CMK (cell line): ENCODE measurements around the gene ZNF839.
"Not testable (repeated sequence)": the region's sequence is repeated elsewhere in the genome, so short reads cannot be mapped to it uniquely, and the experiment has no call there.

Source experiments
- DNase-seq: peaks from one replicate; pipeline ENCODE4 v3.0.0-alpha.2; 2010; ENCODE audit warnings: low read depth

ZNF839 gene

DNA sequence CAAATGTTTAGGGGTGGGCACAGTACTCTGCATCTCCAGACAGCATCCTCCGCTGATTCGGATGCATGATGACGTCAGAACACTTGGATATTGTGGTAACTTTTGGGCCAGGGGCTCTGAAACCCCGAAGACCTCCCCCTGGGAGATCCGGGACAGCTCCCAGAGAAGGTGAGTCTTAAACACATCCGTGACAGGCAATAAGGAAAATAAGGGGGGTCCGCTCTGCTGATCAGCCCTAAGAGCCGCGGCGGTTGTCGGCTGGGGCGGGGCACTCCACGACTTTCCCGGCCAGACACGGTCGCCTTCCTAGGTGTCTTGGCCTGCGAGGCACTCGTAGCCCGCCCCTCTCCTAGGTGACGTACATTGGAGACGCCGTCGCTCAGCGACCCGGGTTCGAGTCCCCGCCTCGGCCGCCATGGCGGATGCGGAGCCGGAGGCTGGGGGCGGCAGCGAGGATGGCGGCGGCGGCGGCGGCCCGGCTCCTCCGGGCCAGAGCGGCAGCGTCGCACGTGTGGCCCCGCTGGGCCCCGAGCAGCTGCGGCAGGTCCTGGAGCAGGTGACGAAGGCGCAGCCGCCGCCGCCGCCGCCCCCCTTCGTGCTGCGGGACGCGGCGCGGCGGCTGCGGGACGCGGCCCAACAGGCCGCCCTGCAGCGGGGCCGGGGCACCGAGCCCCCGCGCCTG is at the start of gene ZNF839:
Gene ZNF839 (plus strand): TSS at position 396 of the 682 bp plus-strand sequence. CDS start 20 bp downstream, at position 416.
- DNase-seq = peak; percentile 55

DNA sequence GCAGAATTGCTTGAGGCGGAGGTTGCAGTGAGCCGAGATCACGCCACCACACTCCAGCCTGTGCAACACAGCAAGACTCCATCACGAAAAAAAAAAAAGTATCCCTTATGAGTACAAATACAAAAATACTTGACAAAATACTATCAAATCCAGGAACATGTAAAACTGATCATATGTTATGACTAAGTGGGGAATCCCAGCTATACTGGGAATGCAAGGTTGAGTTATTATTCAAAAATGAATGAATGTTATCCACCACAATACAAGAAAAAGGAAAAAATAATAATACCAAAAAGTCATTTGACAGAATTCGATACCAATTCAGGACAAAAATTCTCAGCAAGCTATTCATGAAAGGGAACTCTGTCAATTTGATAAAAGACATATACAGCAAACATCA is 47.2 kb upstream of the ZNF839 start:
- DNase-seq = no peak

DNA sequence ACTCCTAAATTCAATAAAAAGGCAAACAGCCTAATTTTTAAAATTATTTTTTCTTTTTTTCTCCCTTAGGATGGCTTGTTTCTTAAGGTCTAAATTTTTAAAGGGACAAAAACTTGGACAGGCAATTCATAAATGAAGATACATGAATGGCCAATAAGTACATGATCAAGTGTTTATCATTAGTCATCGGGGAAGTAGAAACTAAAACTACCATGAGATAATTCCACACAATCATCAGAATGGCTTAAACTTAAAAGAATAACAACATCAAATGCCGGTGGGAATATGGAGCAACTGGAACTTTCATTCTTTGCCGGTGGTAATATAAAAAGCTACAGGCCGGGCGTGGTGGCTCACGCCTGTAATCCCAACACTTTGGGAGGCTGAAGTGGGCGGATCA is 43.7 kb upstream of the ZNF839 start:
- no peak for DNase-seq

DNA sequence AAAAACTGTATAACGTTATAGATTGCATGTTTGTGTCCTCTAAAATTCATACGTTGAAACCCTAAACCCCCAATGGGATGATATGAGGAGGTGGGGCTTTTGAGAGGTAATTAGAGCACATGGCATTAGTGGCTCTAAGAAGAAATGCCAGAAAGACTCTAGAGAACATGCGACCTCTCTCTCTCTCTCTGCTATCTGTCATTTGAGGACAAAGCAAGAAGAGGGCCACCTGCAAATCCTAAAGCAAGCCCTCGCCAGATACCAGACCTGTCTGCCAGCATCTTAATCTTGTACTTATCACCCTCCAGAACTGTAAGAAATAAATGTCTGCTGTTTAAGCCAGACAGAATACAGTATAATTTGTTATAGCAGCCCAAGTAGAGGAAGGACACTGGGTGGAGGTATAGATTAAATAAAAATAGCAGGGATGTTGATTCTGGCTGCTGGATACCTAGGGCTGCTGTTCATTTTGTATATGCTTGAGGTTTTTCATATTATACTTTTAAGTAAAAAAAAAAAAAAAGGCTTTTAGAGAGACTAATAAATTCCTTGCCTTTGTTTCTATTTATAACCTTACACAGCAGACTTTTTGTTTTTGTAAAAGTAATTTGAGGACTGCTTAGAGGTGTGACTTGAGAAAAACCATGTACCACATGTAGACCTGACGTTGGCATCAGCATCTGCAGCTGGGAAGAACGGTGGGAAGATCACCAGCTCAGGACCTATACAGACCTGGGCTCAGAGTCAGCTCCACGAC is 41.5 kb upstream of the ZNF839 start:
- DNase-seq = no peak

DNA sequence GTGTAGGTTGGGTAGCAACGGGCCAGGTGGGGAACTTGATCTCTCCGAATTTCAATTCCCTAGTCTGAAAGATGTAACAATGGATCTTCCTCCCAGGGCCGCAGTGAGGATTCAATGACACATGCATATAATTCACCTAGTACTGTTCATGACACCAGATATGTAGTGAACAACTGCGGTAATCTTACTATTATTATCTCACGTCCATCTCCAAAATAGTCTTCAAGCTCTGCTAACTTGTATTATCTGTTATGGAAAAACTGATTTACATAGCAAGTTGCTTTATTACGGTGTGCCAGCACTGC is 41.0 kb upstream of the ZNF839 start:
- no peak for DNase-seq

DNA sequence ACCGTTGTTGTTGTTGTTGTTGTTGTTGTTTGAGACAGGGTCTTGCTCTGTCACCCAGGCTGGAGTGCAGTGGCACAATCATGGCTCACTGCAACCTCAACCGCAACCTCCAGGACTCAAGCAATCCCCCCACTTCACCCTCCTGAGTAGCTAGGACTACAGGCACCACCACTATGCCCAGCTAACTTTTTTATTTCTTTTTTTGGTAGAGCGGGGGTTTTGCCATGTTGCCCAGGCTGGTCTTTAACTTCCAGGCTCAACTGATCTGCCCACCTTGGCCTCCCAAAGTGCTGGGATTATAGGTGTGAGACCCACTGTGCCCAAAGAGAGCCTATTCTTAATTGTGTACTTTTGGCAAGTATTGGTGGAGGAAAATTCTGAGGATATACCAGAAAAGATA is 40.3 kb upstream of the ZNF839 start:
- DNase-seq = no peak

DNA sequence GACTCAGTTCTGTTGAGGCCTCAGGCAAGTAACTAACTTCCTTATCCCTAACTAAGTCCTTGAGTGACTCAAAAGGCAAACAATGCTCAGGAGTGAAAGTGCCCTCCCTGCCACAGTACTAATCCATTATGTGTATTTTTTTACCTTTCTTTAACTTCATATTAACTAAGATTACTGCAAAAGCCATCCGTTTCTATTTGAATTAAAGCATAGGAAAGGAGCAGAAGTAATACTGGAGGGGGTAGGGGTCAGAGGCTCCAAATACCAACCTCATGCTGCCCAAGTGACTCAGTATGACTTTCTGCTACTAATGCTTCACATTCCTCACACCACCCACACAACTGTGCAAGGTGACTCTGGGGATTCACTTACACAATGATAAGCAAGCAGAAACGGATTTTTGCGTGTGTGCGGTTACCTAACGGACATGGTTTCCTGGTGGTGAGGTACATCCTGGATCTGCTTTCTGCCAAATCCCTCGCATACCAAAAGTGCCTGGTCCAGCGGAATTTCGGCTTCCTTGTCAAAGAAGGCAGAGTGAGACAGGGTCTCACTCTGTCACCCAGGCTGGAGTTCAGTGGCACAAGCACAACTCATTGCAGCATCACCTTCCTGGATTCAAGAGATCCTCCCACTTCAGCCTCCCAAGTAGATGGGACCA is 39.7 kb upstream of the ZNF839 start:
- DNase-seq = no peak

DNA sequence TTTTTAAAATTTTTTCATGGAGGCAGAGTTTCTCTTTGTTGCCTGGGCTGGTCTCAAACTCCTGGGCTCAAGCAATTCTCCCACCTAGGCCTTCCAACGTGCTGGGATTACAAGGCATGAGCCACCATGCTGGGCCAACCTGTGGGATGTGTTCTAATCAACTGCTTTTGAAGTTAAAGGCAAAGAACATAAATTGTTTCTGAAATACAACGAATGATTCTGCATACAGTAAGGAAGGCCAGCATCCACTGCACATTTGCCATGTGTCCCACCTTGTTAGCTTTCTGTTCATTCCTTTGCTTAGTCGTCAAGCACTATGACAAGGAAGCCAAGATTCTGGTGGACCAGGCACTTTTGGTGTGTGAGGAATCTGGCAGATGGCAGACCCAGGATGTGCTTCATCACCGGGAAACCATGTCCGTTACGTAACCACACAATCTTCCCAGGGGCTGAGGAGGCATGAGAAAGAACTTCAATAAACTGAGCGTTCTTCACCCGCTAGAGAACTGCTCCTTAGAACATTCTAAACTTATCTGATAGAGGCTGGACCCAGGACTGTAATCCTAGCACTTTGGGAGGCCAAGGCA is 39.1 kb upstream of the ZNF839 start:
- no peak for DNase-seq

DNA sequence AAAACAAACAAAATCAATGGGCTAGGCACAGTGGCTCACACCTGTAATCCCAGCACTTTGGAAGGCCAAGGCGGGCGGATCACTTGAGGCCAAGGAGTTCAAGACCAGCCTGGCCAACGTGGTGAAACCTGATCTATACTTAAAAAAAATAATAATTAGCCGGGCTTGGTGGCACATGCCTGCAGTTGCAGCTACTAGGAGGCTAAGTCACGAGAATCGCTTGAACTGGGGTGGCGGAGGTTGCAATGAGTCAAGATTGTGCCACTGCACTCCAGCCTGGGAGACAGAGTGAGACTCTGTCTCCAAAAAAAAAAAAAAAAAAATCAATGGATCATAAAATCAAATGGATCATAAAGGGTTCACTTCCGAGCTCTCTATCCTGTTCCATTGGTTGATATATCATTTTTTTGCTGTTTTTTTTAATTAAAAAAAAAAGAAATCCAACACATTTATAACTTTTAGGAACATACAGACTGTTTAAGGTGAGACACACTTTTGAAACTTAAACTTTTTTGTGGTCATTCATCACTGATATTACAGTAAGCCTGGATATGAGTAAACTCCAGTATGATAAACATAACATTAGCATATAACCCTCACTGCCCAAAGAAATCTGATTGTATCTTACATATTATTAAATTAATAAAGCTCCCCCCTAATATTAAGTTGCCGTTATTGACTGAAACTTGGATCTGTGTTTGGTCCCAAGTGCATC is 36.6 kb upstream of the ZNF839 start:
- no peak for DNase-seq

DNA sequence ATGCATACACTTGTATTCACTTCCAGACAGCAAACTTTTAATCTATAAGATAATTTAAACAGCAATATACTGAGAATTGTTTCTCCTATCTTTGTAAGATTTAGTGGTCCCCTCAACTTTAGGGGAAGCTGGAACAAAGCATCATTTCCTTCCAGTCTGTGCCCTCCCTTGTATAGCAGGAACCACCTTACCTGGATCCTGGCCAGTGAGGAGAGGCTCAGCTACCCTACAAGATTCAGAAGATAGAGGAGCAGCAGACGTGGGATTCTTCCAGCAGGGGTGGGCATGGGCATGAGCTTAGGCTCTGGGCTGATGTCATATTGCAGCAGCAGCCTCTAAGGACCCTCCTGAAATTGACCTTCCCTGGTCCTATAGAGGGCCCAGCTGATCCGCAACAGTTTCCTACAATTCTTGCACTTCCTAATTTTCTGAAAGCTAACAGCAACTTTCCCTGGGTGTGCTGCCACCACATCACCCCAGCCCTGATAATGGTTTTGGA is 35.9 kb upstream of the ZNF839 start:
- DNase-seq = no peak

DNA sequence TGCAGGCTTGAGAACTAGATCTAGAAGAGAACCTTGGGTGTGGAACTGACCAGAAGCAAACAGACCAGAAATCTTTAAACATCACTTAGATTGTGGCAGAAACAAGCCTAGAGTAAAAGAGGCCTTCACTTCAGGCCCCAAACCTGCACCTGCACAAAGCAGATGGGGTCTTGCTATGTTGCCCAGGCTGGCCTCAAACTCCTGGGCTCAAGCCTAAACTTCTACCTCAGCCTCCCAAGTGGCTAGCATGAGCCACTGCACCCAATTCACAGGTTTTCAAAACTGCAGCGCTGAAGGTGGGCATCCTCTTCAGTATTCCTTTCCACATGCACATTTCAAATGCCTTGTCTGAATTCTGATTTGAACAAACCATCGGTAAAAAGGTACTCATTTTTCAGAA is 34.4 kb upstream of the ZNF839 start:
- DNase-seq = no peak

DNA sequence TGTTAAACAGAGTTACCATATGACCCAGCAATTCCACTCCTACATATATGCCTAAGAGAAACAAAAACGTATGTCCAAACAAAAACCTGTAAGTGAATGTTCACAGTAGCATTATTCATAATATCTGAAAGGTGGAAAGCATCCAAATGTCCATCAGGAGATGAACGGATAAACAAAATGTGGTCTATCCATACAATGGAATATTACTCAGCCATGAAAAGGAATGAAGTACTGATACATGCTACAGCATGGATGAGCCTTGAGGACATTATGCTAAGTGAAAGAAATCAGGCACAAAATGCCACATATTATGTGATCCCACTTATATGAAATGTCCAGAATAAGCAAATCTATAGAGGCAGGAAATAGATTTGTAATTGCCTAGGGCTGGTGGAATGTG is 31.4 kb upstream of the ZNF839 start:
- DNase-seq = no peak

DNA sequence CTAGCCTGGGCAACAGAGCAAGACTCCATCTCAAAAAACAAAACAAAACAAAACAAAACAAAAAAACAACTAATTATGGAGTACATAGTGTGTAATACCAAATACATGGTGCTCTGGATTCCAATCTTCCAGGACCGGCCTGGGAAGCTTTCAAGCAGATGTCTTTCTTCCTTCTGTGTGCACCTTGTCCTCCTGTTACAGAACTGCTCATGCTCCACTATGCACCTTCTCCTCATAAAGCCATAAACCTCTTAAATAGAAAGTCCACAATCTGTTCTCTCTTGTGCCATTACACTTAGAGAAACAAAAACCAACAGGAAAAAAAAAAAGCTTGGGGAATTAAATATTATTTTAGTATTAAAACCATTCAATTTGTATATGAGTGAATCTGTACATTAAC is 27.1 kb upstream of the ZNF839 start:
- no peak for DNase-seq

DNA sequence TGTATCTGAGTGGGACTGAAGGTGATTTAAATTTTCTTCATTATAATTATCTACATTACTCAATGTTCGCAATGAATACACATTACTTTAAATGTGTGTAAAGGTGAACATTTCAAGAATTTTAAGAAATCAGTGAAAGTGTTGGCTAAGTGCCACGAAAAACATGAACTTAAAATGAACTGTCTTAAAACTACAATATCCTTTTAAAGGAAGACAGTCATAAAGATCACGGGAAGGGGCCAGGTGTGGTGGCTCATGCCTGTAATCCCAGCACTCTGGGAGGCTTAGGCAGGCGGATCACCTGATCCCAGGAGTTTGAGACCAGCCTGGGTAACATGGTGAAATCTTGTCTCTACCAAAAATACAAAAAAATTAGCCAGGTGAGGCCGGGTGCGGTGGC is 25.8 kb upstream of the ZNF839 start:
- no peak for DNase-seq

DNA sequence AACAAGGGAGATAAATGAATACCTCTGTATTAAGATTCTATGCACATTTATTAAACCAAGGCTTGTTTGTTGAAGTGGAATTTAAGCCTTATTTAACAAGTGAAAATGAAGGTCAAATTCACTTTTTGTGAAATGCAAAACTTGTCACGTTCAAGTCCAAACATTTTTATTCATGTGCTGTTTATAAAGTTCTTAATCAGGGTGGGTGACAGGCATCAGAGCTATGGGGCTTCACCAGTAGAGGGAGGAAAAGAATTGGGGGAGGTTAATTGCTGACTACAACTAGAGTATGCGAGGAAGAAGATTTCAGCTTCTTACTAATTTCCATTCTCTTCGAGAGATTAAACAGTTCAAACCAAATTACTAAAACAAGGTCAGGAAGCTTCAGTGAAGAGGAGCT is 24.3 kb upstream of the ZNF839 start:
- no peak for DNase-seq

DNA sequence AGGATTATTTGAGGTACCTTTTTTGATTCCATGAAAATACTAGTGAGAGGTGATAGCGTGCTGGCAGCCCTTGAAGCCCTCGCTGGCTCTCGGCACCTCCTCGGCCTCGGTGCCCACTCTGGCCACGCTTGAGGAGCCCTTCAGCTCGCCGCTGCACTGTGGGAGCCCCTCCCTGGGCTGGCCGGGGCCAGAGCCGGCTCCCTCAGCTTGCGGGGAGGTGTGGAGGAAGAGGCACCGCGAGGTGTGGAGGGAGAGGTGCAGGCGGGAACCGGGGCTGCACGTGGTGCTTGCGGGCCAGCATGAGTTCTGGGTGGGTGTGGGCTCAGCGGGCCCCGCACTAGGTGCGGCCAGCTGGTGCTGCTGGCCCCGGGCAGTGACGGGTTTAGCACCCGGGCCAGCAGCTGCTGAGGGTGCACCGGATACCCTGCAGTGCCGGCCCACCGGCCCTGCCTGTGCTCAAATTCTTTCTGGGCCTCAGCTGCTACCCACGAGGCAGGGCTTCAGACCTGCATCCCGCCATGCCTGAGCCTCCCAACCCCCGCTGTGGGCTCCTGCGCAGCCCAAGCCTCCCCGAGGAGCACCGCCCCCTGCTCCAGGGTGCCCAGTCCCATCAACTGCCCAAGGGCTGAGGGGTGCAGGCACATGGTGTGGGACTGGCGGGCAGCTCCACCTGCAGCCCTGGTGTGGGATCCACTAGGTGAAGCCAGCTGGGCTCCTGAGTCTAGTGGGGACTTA is 21.9 kb upstream of the ZNF839 start:
- DNase-seq = no peak

DNA sequence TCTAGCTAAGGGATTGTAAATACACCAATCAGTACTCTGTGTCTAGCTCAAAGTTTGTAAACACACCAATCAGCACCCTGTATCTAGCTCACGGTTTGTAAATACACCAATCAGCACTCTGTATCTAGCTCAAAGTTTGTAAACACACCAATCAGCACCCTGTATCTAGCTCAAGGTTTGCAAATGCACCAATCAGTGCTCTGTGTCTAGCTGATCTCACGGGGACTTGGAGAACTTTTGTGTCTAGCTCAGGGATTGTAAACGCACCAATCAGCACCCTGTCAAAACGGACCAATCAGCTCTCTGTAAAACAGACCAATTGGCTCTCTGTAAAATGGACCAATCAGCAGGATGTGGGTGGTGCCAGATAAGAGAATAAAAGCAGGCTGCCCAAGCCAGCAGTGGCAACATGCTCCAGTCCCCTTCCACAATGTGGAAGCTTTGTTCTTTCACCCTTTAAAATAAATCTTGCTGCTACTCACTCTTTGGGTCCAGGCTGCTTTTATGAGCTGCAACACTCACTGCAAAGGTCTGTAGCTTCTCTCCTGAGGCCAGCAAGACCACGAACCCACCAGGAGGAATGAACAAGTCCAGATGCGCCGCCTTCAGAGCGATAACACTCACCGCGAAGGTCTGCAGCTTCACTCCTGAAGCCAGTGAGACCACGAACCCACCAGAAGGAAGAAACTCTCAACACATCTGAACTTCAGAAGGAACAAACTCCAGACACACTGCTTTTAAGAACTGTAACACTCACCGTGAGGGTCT is 21.1 kb upstream of the ZNF839 start:
- DNase-seq = not testable (repeated sequence)

DNA sequence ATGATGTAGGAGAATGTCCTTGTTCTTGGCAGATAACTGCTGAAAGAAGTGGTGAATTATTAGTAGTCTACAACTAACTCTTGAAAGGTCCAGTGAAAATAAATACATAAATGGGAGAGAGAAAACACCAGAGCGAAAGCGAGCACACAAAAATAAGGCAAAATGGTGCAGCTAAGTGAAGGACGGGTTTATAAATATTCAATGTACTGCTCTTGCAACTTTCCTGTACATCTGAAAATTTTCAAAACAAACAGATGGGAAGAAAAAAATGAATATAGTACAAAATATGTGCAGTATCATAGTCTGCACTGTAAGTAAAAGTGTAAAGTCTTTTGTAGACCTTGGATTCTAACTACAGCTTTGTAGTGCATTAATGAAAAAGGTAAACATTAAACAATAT is 15.9 kb upstream of the ZNF839 start:
- DNase-seq = no peak

DNA sequence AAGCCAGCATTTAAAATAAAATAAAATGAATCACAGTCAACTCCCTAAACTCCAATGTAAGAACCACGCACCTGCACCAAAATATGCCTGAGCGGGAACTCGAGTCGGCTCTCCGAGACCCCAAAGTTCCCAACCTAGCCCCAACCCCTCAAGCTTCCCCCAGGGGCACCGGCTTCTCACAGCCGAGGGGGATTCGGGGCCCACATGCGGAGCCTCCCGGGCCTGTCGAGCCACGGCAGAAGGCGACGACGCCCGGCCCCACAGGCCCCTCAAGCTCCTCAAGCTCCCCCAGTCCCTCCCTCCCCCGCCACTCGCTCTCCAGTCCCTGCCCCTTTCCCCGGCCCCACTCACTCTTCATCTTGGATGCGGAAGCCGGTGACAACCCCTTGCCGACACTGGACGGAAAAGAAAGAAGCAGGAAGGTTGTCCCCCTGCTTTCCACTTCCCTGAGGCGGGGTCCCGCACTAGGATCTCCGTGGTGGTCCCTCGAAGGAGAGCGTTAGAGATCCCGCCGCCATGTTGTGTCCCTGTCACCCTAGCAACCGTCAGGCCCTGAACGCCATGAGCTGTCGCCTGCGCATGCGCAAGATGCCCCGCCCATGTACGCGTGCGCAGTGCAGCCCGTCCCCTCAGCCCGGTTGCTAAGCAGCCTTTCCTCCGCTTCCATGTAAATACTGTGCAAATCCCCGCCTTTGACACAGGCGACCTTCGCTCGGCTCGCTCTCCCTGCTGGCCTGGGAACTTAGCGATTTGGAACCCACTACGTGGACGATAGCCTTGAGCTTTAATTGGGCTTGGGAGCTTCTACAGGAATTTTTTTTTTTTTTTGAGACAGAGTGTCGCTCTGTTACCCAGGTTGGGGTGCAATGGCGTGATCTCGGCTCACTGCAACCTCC is 14.7 kb upstream of the ZNF839 start, which contains the start of gene MOK:
Gene MOK (minus strand): TSS at position 554 of the 896 bp plus-strand sequence. CDS start 196 bp downstream, at position 358.
- peak; percentile 81 for DNase-seq
